Type B pancreatic cell (in vitro differentiated cells): Measurements from ENCODE around the gene NRAP. TPM values are rescaled to one million over a fixed set of nuclear protein-coding genes. Genes with fewer than 3 reads are reported as not detected.

Experiments
- DNase-seq: peaks from one replicate; pipeline ENCODE4 v3.0.0; 2021; ENCODE audit warnings: mixed read lengths; ENCODE audit not compliant: unreplicated experiment; ENCODE audit errors: extremely low spot score
- H3K27ac Mint-ChIP-seq: 2 replicates; pipeline ENCODE4 v1.8.0; 2021; ENCODE audit warnings: mild to moderate bottlenecking, mixed read lengths
- H3K27me3 Mint-ChIP-seq: 2 replicates; pipeline ENCODE4 v1.8.0; 2021; ENCODE audit warnings: mixed read lengths
- H3K36me3 Mint-ChIP-seq: 2 replicates; pipeline ENCODE4 v1.8.0; 2021; ENCODE audit warnings: mixed read lengths
- H3K4me1 Mint-ChIP-seq: one replicate; pipeline ENCODE4 v1.8.0; 2021; ENCODE audit warnings: mixed read lengths; ENCODE audit not compliant: unreplicated experiment
- H3K4me3 Mint-ChIP-seq: 2 replicates; pipeline ENCODE4 v1.8.0; 2021; ENCODE audit warnings: mild to moderate bottlenecking, mixed read lengths
- H3K9me3 Mint-ChIP-seq: 2 replicates; pipeline ENCODE4 v1.8.0; 2021; ENCODE audit warnings: mixed read lengths
- CTCF ChIP-seq: fragments of 200-600 bp; sonication (generic); conservative IDR thresholded peaks from 2 replicates; pipeline ENCODE4 v1.5.0; 2021; ENCODE audit warnings: antibody characterized with exemption, mild to moderate bottlenecking
- total RNA-seq: library from RNA; stranded (reverse); gene quantifications from 2 replicates; pipeline ENCODE4 v1.2.1, GENCODE V29; 2021; ENCODE audit warnings: low replicate concordance

The NRAP gene
- total RNA-seq, 1 donor from 2014 or later = not detected

- H3K9me3 Mint-ChIP-seq = peaks cover 20% of the 10 kb centered on the region
- no peak overlapping the region for H3K27ac Mint-ChIP-seq
- no peak for DNase-seq
- no peaks in the 10 kb centered on the region for H3K4me1 Mint-ChIP-seq
- peaks cover 36% of the 10 kb centered on the region for H3K36me3 Mint-ChIP-seq
- H3K4me3 Mint-ChIP-seq = no peak overlapping the region
- H3K27me3 Mint-ChIP-seq = no peaks in the 10 kb centered on the region
- TF ChIP-seq CTCF = no peak
Observed at GRCh38 chr10:113689574-113689973, 25.7 kb upstream of the NRAP start.

- Mint-ChIP-seq H3K4me1 (no peaks in the 10 kb centered on the region), H3K36me3 (peaks cover 40% of the 10 kb centered on the region), H3K27me3 (no peaks in the 10 kb centered on the region), H3K27ac (no peak overlapping the region), H3K9me3 (peaks cover 20% of the 10 kb centered on the region), H3K4me3 (no peak overlapping the region)
- DNase-seq = no peak
- TF ChIP-seq CTCF = no peak
Observed at GRCh38 chr10:113689057-113689456, 25.2 kb upstream of the NRAP start.

GRCh38 chr10:113687037-113687436, 23.2 kb upstream of the NRAP start:
- H3K9me3 Mint-ChIP-seq = peaks cover 15% of the 10 kb centered on the region
- no peaks in the 10 kb centered on the region for H3K4me1 Mint-ChIP-seq
- DNase-seq = no peak
- no peak for TF ChIP-seq CTCF
- peaks cover 36% of the 10 kb centered on the region for H3K36me3 Mint-ChIP-seq
- no peak overlapping the region for H3K27ac Mint-ChIP-seq
- H3K27me3 Mint-ChIP-seq = no peaks in the 10 kb centered on the region
- H3K4me3 Mint-ChIP-seq = no peak overlapping the region

- no peak overlapping the region for H3K4me3 Mint-ChIP-seq
- H3K27me3 Mint-ChIP-seq = no peaks in the 10 kb centered on the region
- DNase-seq = no peak
- peaks cover 15% of the 10 kb centered on the region for H3K9me3 Mint-ChIP-seq
- no peaks in the 10 kb centered on the region for H3K4me1 Mint-ChIP-seq
- H3K36me3 Mint-ChIP-seq = peaks cover 33% of the 10 kb centered on the region
- no peak for TF ChIP-seq CTCF
- H3K27ac Mint-ChIP-seq = no peak overlapping the region
Observed at GRCh38 chr10:113686028-113686427, 22.2 kb upstream of the NRAP start.

GRCh38 chr10:113683300-113683699, 19.5 kb upstream of the NRAP start:
- H3K4me1 Mint-ChIP-seq = peaks cover 14% of the 10 kb centered on the region
- H3K9me3 Mint-ChIP-seq = peaks cover 11% of the 10 kb centered on the region
- H3K36me3 Mint-ChIP-seq = peaks cover 32% of the 10 kb centered on the region
- H3K27me3 Mint-ChIP-seq = no peaks in the 10 kb centered on the region
- no peak for DNase-seq
- TF ChIP-seq CTCF = no peak
- H3K4me3 Mint-ChIP-seq = peak overlapping the region; percentile 2
- no peak overlapping the region for H3K27ac Mint-ChIP-seq
